KMS-11 (cell line): ENCODE results near the gene TCF7L1.

ENCODE experiments used
- H2AFZ ChIP-seq: fragments of 200-600 bp; sonication (generic); 2 replicates; pipeline ENCODE4 v1.6.1; 2016; ENCODE audit warnings: antibody characterized with exemption, mixed run types, low read depth
- H3K27ac ChIP-seq: fragments of 200-600 bp; sonication (generic); 2 replicates; pipeline ENCODE4 v1.6.1; 2016; ENCODE audit warnings: mild to moderate bottlenecking, mixed run types
- H3K27me3 ChIP-seq: fragments of 200-600 bp; sonication (generic); 2 replicates; pipeline ENCODE4 v1.6.1; 2017; ENCODE audit warnings: mild to moderate bottlenecking, low read depth, mixed run types, moderate library complexity; ENCODE audit not compliant: insufficient read depth
- H3K36me3 ChIP-seq: fragments of 200-600 bp; sonication (generic); 2 replicates; pipeline ENCODE4 v1.6.1; 2017; ENCODE audit warnings: mild to moderate bottlenecking, mixed run types; ENCODE audit not compliant: insufficient read depth
- H3K4me1 ChIP-seq: fragments of 200-600 bp; sonication (generic); 2 replicates; pipeline ENCODE4 v1.6.1; 2016; ENCODE audit warnings: mild to moderate bottlenecking, low read depth, mixed run types; ENCODE audit not compliant: poor library complexity, severe bottlenecking
- H3K4me2 ChIP-seq: fragments of 200-600 bp; sonication (generic); 2 replicates; pipeline ENCODE4 v1.7.0; 2016; ENCODE audit warnings: mild to moderate bottlenecking, mixed run types
- H3K4me3 ChIP-seq: fragments of 200-600 bp; sonication (generic); IDR thresholded peaks from 2 replicates; pipeline ENCODE4 v1.6.1; 2017; ENCODE audit warnings: low read depth, low read length, mixed read lengths; ENCODE audit not compliant: insufficient read depth
- H3K79me2 ChIP-seq: fragments of 200-600 bp; sonication (generic); 2 replicates; pipeline ENCODE4 v1.6.1; 2016; ENCODE audit warnings: low read depth, mixed run types; ENCODE audit not compliant: insufficient read depth
- H3K9ac ChIP-seq: fragments of 200-600 bp; sonication (generic); 2 replicates; pipeline ENCODE4 v1.6.1; 2016; ENCODE audit warnings: mild to moderate bottlenecking, mixed run types
- H4K20me1 ChIP-seq: fragments of 200-600 bp; sonication (generic); 2 replicates; pipeline ENCODE4 v1.6.1; 2016; ENCODE audit warnings: mild to moderate bottlenecking, mixed run types; ENCODE audit not compliant: insufficient read depth
- CTCF ChIP-seq: fragments of 200-600 bp; sonication (generic); conservative IDR thresholded peaks from 2 replicates; pipeline ENCODE4 v1.6.1; 2017; ENCODE audit warnings: low read depth, mild to moderate bottlenecking, antibody characterized with exemption, low read length, moderate library complexity, mixed read lengths

TCF7L1 gene

GRCh38 chr2:85344356-85344954 lies 211.3 kb downstream of the TCF7L1 start:
- Histone ChIP-seq H3K4me2 (no peak overlapping the region), H3K36me3 (no peaks in the 10 kb centered on the region), H3K27me3 (no peaks in the 10 kb centered on the region), H3K4me3 (no peak overlapping the region), H3K79me2 (no peaks in the 10 kb centered on the region), H3K4me1 (no peaks in the 10 kb centered on the region), H2AFZ (no peak overlapping the region), H3K27ac (no peak overlapping the region), H3K9ac (no peak overlapping the region), H4K20me1 (no peaks in the 10 kb centered on the region)
- TF ChIP-seq CTCF = no peak

- Histone ChIP-seq H3K79me2 (peaks cover 3% of the 10 kb centered on the region), H3K27me3 (no peaks in the 10 kb centered on the region), H3K36me3 (no peaks in the 10 kb centered on the region; the same call in 1 of the 2 replicates), H3K27ac (no peak overlapping the region), H3K4me2 (no peak overlapping the region), H3K4me3 (no peak overlapping the region), H3K4me1 (peaks cover 2% of the 10 kb centered on the region), H2AFZ (no peak overlapping the region), H3K9ac (no peak overlapping the region), H4K20me1 (no peaks in the 10 kb centered on the region)
- no peak for TF ChIP-seq CTCF
These were observed 214.4 kb downstream of the TCF7L1 start for GRCh38 chr2:85347599-85347998.

GRCh38 chr2:85353876-85354285 lies 220.7 kb downstream of the TCF7L1 start:
- H3K27me3 ChIP-seq = no peaks in the 10 kb centered on the region
- H3K4me3 ChIP-seq = peak overlapping the region; percentile 79
- peaks cover 26% of the 10 kb centered on the region for H3K79me2 ChIP-seq
- peak overlapping the region; percentile 75; the same call in 1 of the 2 replicates for H3K9ac ChIP-seq
- no peaks in the 10 kb centered on the region; the same call in 1 of the 2 replicates for H3K36me3 ChIP-seq
- peak overlapping the region; percentile 78 for H2AFZ ChIP-seq
- H4K20me1 ChIP-seq = no peaks in the 10 kb centered on the region
- peak overlapping the region; percentile 75 for H3K4me2 ChIP-seq
- peak overlapping the region; percentile 53 for H3K27ac ChIP-seq
- no peak for TF ChIP-seq CTCF
- peaks cover 18% of the 10 kb centered on the region for H3K4me1 ChIP-seq

GRCh38 chr2:85354286-85355072 lies 221.3 kb downstream of the TCF7L1 start, which contains the start of the genes ELMOD3 and RETSAT:
TSS of gene ELMOD3 (plus strand) at chr2:85354769. CDS start at chr2:85357199, 2,430 bp downstream.
TSS of gene RETSAT (minus strand) at chr2:85354528. CDS start at chr2:85354507, 21 bp downstream.
- Histone ChIP-seq H3K4me2 (peak within 1 kb of the TSS; percentile 89), H3K27ac (peak within 1 kb of the TSS; percentile 53), H3K4me3 (peak within 1 kb of the TSS; percentile 93), H3K36me3 (no peaks in the 10 kb centered on the region; the same call in 1 of the 2 replicates), H3K9ac (peak within 1 kb of the TSS; percentile 75), H2AFZ (peak within 1 kb of the TSS; percentile 85), H3K4me1 (peaks cover 18% of the 10 kb centered on the region), H3K27me3 (no peaks in the 10 kb centered on the region), H4K20me1 (no peaks in the 10 kb centered on the region), H3K79me2 (peaks cover 26% of the 10 kb centered on the region)
- TF ChIP-seq CTCF = no peak
